ENCODE results near the gene SUCLG2. TPM values are rescaled to one million over a fixed set of nuclear protein-coding genes. Genes with fewer than 3 reads are reported as not detected.
A peak's percentile ranks its signal among the peaks of the same experiment; 100 is the strongest.

SUCLG2 gene
- total RNA-seq, 3 donors from 2014 or later = 28.3 to 38.2 (median 29.7) TPM

DNA sequence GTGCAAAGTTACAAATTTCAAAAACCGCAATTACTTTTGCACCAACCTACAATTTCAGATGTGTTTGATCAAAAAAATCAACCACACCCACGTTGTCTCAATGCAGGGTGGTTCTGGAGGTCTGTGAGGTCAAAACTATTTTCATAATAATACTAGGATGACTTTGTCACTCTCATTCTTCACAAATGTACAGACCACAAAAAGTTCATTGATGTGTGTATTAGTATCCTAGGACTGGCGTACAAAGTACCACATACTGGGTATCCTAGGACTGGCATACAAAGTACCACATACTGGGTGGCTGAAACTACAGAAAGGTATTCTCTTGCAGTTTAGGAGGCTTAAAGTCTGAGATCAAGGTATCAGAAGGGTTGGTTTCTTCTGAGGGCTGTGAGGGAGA, 13.0 kb downstream of the SUCLG2 start:
- ATAC-seq = peak; percentile 67 to 82
- peaks cover 74% of the 10 kb centered on the region for H3K4me1 Mint-ChIP-seq (ENCODE audit: low read depth)
- no peak overlapping the region for H3K4me3 Mint-ChIP-seq

DNA sequence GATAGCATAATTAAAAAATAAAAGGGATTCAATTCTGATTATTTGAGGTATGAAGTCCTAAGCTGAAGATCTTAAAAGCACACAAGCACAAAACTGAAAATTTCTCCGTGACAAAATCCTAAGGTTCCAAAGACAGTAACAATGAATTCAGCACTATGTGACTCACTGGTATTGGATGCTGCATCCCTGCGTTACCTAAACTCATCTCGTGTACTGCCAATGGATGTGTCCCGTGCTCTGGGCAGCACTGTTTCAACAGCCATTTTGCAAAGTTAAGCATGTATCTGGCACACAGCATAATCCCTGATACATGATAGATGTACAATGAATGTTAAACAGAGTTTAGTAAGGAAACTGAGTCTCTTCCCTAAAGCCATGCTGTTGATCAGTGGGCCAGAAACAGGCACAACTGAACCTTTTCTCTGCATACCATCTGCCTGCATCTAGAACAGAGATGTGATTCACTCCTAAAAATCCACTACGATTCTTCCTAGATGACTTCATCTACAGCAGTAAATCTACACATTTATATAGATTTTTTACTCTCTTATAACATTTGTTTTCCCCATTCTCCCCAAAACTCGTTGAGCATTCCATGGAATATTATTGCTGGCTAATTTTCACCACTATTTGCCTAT, 14.3 kb downstream of the SUCLG2 start:
- no peaks in the 10 kb centered on the region for H3K9me3 Mint-ChIP-seq
- ATAC-seq = no peak
- no peak overlapping the region for H3K4me3 Mint-ChIP-seq
- peaks cover 32% of the 10 kb centered on the region for H3K36me3 Mint-ChIP-seq (ENCODE audit: insufficient read depth)
- H3K4me1 Mint-ChIP-seq (ENCODE audit: low read depth) = peaks cover 77% of the 10 kb centered on the region
- DNase-seq = no peak
- no peaks in the 10 kb centered on the region for H3K27me3 Mint-ChIP-seq (ENCODE audit: low read depth)

More for the DNA sequence above, 13.0 kb downstream of the SUCLG2 start:
- Mint-ChIP-seq H3K36me3 (ENCODE audit: insufficient read depth) (peaks cover 24% of the 10 kb centered on the region), H3K27me3 (ENCODE audit: low read depth) (no peaks in the 10 kb centered on the region), H3K9me3 (no peaks in the 10 kb centered on the region)
- DNase-seq = no peak

DNA sequence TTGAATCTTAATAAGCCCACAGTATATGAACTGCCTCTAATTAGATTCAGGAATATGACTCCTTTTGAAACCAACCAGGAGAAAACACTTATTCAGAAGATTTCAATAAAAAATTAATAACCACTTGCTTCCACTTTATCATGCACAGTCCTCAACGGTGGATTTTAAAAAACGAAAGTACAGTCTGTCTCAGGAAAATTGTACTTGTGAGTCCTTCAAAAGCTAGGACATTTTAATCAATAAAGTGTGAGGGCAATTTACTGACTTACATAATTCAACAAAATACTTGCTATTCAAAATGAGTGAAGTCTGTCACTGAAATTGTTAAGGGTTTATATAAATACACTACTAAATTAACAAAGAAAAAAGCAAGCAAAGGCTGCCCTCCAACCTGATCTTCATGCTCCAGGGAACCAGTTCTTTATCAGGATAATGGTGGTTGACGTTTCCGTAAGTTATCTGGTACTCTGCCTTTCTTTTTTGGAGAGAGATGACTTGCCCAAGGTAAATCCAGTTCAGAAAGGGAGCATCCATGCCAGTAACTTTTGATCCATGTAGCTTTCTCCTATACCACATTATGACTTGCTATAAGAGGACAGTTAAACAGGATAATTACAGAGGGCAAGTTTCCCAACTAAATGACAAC, 17.0 kb downstream of the SUCLG2 start:
- H3K9me3 Mint-ChIP-seq = no peaks in the 10 kb centered on the region

DNA sequence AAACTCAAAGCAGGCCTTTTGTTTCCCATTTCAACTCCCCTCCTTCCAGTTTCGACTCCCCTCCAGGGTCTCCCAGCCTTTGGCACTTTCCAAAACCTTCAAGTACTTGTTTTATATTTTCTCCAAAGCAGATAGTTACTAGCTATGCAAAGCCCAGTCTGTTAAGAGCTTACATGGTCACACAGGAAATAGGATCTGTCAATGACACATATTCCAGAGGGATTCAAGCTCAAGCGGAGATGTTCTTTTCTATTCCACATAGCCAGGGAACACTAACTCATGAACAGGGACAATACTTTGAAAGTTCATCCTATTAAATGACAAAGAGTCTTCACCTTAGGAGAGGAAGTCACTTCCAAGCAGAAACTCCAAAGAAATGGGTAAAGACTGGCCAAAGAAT, 18.6 kb downstream of the SUCLG2 start:
- no peaks in the 10 kb centered on the region for H3K9me3 Mint-ChIP-seq
- DNase-seq = no peak
- peaks cover 70% of the 10 kb centered on the region for H3K4me1 Mint-ChIP-seq (ENCODE audit: low read depth)
- H3K27me3 Mint-ChIP-seq (ENCODE audit: low read depth) = no peaks in the 10 kb centered on the region
- ATAC-seq = no peak
- H3K4me3 Mint-ChIP-seq = no peak overlapping the region
- peaks cover 33% of the 10 kb centered on the region for H3K36me3 Mint-ChIP-seq (ENCODE audit: insufficient read depth)

More for the DNA sequence above, 17.0 kb downstream of the SUCLG2 start:
- Mint-ChIP-seq H3K36me3 (ENCODE audit: insufficient read depth) (peaks cover 30% of the 10 kb centered on the region), H3K4me3 (no peak overlapping the region), H3K4me1 (ENCODE audit: low read depth) (peaks cover 75% of the 10 kb centered on the region), H3K27me3 (ENCODE audit: low read depth) (no peaks in the 10 kb centered on the region)
- ATAC-seq = no peak
- DNase-seq = no peak

DNA sequence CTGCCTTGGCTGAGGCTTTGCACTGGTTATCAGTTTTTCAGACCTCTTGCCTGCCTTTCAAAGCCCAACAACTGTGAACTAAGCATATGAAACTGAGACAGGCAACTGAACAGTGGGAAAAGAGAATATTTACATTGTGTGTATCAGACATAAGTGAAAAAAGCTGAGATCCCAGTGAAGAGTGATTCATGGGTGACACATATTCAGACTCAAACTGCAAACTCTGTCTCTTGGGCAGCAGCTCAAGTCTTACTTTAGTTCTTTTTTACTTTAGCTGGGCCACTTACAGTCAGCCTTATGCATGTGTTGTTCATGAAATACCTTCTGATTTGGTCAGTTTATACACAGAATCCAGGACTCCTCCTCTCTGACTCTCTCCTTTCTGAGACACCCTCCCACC, 19.2 kb downstream of the SUCLG2 start:
- DNase-seq (no peak), ATAC-seq (peak; percentile 94 to 98)
- peaks cover 68% of the 10 kb centered on the region for H3K4me1 Mint-ChIP-seq (ENCODE audit: low read depth)
- no peaks in the 10 kb centered on the region for H3K27me3 Mint-ChIP-seq (ENCODE audit: low read depth)
- no peak overlapping the region for H3K4me3 Mint-ChIP-seq
- H3K9me3 Mint-ChIP-seq = no peaks in the 10 kb centered on the region
- peaks cover 30% of the 10 kb centered on the region for H3K36me3 Mint-ChIP-seq (ENCODE audit: insufficient read depth)

DNA sequence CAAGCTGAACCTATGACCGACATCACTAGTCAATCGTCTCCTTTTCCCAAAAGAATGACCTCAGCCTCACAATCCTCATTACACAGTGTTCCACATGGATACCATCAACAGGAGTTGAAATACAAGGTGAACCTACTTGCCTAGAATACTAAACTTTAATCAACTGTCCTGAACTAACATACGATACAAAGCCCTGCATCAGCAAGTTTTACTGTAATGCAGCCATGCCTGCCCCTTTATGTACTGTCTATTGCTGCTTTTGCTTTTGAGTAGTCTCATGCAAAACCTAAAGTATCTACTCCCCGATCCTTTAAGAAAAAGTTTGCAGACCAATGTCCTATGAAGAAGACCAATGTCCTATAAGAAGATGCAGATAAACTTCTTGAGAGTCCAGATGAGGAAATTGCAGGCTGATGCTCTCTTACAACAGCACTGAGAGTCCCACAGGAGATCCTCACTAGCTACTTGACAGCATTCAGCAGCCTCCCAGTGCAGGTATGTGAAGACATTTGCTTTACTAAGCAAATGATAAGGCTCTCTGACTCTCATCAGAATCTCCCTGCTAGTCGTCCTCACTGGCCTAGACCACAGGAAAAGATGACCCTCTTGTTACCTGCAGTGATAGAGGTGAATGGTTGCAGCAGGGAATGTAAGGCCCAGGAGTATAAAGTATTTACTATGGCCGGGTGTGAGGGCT, 23.6 kb downstream of the SUCLG2 start:
- DNase-seq (no peak), ATAC-seq (no peak)
- H3K36me3 Mint-ChIP-seq (ENCODE audit: insufficient read depth) = peaks cover 32% of the 10 kb centered on the region
- no peak overlapping the region for H3K4me3 Mint-ChIP-seq
- no peaks in the 10 kb centered on the region for H3K27me3 Mint-ChIP-seq (ENCODE audit: low read depth)
- H3K9me3 Mint-ChIP-seq = no peaks in the 10 kb centered on the region
- peaks cover 59% of the 10 kb centered on the region for H3K4me1 Mint-ChIP-seq (ENCODE audit: low read depth)

DNA sequence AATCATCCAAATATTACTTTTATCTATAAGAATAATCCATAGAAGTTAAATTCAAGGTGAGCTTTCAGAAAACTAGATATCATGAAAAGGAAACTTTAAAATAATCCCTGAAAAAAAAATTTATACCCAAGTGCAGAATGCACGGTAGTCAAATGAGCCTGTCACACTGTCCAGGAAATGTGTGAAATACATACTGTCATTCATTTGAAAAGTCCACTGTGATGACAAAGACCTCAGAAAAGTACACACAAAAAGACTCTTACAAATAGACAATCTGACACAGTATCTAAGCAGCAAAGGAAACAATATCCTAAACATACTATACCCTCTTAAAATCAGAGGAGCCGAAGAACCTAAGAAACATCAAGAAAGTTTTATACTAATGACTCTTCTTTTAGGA, 29.7 kb downstream of the SUCLG2 start:
- Mint-ChIP-seq H3K36me3 (ENCODE audit: insufficient read depth) (peaks cover 40% of the 10 kb centered on the region), H3K4me3 (no peak overlapping the region), H3K9me3 (no peaks in the 10 kb centered on the region), H3K4me1 (ENCODE audit: low read depth) (peaks cover 53% of the 10 kb centered on the region), H3K27me3 (ENCODE audit: low read depth) (no peaks in the 10 kb centered on the region)
- peak in 1 of 2 donors; percentile 14 for ATAC-seq
- DNase-seq = no peak

DNA sequence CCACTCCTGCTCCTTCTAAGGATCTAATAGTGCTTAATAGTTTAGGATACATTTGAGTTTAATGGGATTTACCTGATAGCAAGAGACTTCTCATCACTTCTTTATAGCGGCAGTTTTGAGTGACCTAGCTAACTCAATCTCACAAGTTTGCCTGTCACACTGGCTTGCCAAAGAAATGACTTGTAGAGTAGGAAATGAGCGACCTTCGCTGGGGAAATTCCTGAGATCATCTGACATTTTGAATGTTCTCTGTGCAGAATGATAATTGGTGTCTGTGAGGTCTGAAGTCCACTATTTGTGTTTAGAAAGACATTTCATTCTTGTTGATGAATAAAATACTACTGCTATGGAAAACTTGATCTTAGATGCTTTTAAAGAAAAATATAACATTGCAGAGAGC, 30.3 kb downstream of the SUCLG2 start:
- Mint-ChIP-seq H3K9me3 (no peaks in the 10 kb centered on the region), H3K27me3 (ENCODE audit: low read depth) (no peaks in the 10 kb centered on the region), H3K36me3 (ENCODE audit: insufficient read depth) (peaks cover 43% of the 10 kb centered on the region), H3K4me3 (no peak overlapping the region), H3K4me1 (ENCODE audit: low read depth) (peaks cover 51% of the 10 kb centered on the region)
- ATAC-seq (no peak), DNase-seq (no peak)

DNA sequence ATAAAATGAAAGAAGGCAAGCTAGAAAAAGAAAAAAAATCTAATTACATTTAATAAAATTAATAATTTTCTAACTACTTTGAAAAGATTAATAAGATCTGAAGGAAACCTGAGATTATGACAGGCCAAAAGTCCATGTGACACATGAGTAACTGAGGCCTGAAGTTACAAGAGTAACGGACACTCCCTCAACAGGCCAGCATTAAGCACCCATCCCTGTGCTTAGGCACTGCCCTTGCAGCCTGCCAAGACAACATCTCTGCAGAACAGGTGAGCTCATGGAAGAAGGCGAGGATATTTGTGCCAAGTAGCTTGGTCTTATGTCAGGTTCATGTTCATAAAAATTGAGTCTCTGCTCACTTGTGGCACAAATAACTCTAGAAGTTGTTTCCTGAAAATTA, 31.8 kb downstream of the SUCLG2 start:
- no peaks in the 10 kb centered on the region for H3K27me3 Mint-ChIP-seq (ENCODE audit: low read depth)
- H3K4me3 Mint-ChIP-seq = no peak overlapping the region
- peaks cover 40% of the 10 kb centered on the region for H3K4me1 Mint-ChIP-seq (ENCODE audit: low read depth)
- ATAC-seq = no peak
- H3K9me3 Mint-ChIP-seq = no peaks in the 10 kb centered on the region
- DNase-seq = no peak
- H3K36me3 Mint-ChIP-seq (ENCODE audit: insufficient read depth) = peaks cover 44% of the 10 kb centered on the region

DNA sequence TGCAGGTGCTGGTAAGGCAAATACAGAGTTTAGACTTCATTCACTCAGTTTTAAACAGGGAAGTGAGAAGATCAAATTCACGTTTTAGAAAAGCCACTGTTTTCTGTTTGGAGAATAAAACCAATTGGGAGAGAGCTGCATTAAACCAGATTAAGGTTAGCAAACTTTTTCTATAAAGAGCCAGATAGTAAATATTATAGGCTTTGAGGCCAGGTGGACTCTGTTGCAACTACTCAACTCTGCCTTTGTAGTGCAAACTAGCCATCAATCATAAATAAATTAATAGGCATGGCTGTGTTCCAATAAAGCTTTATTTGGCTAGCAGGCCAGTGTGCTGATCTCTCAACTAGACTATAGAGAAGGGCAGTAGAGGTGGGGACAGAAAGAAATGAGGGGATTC, 33.5 kb downstream of the SUCLG2 start:
- H3K4me3 Mint-ChIP-seq = no peak overlapping the region
- peaks cover 37% of the 10 kb centered on the region for H3K4me1 Mint-ChIP-seq (ENCODE audit: low read depth)
- no peaks in the 10 kb centered on the region for H3K9me3 Mint-ChIP-seq
- DNase-seq = no peak
- peaks cover 56% of the 10 kb centered on the region for H3K36me3 Mint-ChIP-seq (ENCODE audit: insufficient read depth)
- no peak for ATAC-seq
- no peaks in the 10 kb centered on the region for H3K27me3 Mint-ChIP-seq (ENCODE audit: low read depth)

DNA sequence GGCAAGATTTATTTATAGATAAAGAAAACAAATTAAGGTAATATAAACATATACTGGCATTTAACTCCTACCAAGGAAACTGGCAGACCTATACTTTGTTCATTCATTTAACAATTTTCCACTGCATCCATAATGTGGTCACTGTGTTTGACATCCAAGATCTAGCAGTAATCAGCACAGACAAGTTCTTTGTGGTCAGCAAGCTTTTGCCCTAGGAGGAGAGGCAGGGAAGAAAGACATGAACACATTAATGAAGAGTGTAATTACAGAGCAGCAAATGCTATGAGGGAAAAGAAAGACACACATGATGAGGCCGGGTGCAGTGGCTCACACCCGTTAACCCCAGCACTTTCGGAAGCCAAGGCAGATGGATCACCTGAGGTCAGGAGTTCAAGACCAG, 34.4 kb downstream of the SUCLG2 start:
- Mint-ChIP-seq H3K27me3 (ENCODE audit: low read depth) (no peaks in the 10 kb centered on the region), H3K9me3 (no peaks in the 10 kb centered on the region), H3K4me1 (ENCODE audit: low read depth) (peaks cover 33% of the 10 kb centered on the region), H3K4me3 (no peak overlapping the region), H3K36me3 (ENCODE audit: insufficient read depth) (peaks cover 55% of the 10 kb centered on the region)
- no peak for ATAC-seq
- no peak for DNase-seq

DNA sequence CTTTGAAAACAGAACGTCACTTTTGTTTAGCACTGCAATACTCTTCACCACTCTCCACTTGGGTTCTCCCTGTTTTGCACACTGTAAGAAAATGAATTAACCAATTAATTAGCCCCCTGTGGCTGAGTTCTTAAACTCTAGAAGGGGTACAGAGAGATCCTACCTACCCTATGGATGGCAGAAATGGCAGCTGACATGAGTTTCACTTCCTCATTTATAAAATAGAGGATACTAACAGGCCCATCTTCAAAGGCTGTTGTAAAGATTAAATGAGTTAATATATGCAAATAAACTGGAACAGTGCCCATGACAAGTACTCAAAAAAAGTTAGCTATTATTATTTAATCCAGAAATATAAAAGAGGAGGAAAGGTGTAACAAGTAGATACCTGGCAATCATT, 36.9 kb downstream of the SUCLG2 start:
- H3K9me3 Mint-ChIP-seq = no peaks in the 10 kb centered on the region
- DNase-seq (no peak), ATAC-seq (no peak)
- no peak overlapping the region for H3K4me3 Mint-ChIP-seq
- no peaks in the 10 kb centered on the region for H3K27me3 Mint-ChIP-seq (ENCODE audit: low read depth)
- H3K4me1 Mint-ChIP-seq (ENCODE audit: low read depth) = peaks cover 29% of the 10 kb centered on the region
- peaks cover 54% of the 10 kb centered on the region for H3K36me3 Mint-ChIP-seq (ENCODE audit: insufficient read depth)

DNA sequence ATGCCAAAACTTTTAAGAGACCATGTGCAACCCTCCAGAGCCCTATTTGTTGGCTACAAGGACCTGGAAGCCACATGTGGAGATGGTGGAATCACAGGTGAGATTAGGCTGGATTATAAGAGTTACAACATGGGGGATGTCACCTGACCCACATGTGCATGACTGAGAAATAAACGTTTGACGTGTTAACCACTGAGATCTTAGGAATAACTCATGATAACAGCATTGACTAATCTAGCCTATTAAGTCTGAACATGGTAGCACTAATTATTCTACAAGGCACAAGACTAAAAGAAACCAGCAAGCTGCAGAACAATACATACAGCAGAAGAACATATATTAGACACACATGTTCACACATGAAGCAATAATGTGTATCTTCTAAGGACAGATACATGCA, 38.4 kb downstream of the SUCLG2 start:
- H3K27me3 Mint-ChIP-seq (ENCODE audit: low read depth) = no peaks in the 10 kb centered on the region
- ATAC-seq = peak in 1 of 2 donors; percentile 30
- no peak overlapping the region for H3K4me3 Mint-ChIP-seq
- H3K4me1 Mint-ChIP-seq (ENCODE audit: low read depth) = peaks cover 28% of the 10 kb centered on the region
- DNase-seq = no peak
- H3K9me3 Mint-ChIP-seq = no peaks in the 10 kb centered on the region
- H3K36me3 Mint-ChIP-seq (ENCODE audit: insufficient read depth) = peaks cover 52% of the 10 kb centered on the region

DNA sequence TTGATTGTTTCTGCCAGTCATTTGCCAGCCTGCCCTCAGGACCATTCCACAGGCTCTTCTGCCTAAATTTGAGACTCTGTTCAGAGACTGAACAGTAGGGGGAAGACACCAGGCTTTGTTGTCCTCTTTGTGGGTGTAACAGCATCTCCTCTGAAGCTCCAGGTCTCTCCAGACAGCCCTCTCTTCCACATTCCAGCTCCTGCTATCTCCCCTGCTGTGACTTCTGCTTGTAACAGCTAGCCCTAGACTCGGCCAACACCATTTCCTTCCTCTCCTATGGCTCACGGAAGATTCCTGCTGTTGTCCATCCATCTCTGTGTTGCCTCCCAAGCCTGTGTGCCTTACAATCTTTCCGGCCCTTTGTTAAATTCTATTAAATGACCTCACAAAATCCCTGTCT, 40.2 kb downstream of the SUCLG2 start:
- ATAC-seq (no peak), DNase-seq (no peak)
- Mint-ChIP-seq H3K9me3 (no peaks in the 10 kb centered on the region), H3K36me3 (ENCODE audit: insufficient read depth) (peaks cover 55% of the 10 kb centered on the region), H3K4me3 (no peak overlapping the region), H3K4me1 (ENCODE audit: low read depth) (peaks cover 31% of the 10 kb centered on the region), H3K27me3 (ENCODE audit: low read depth) (no peaks in the 10 kb centered on the region)

DNA sequence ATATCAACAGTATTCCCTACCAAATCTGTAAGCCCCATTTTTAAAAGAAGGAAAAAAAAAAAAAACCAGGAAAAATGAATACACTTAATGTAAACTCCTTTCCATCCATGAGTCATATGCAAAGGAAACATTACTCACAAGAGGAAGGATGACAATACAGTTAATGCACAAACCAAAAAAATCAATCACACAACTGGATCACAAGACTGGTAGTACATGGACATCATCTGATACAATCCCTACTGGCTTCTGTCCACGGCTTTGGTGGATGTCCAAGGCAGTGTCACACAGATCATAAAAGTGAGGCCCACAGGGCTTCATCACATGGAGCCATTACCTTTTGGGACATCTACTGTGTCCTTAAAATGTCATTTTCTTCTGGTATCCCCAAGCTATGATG, 44.0 kb downstream of the SUCLG2 start:
- Mint-ChIP-seq H3K36me3 (ENCODE audit: insufficient read depth) (peaks cover 53% of the 10 kb centered on the region), H3K9me3 (peaks cover 9% of the 10 kb centered on the region), H3K4me3 (no peak overlapping the region), H3K4me1 (ENCODE audit: low read depth) (peaks cover 41% of the 10 kb centered on the region), H3K27me3 (ENCODE audit: low read depth) (no peaks in the 10 kb centered on the region)
- DNase-seq (no peak), ATAC-seq (no peak)

All from activated T-cell treated with anti-CD3 and anti-CD28 coated beads, Interleukin-2, amount 50 U/mL, for 4 hours (primary cell).